HepG2 (cell line): Measurements from ENCODE around the gene RGS11. TPM values are rescaled to one million over a fixed set of nuclear protein-coding genes. Genes with fewer than 3 reads are reported as not detected.
A peak's percentile ranks its signal among the peaks of the same experiment; 100 is the strongest.

Experiments
- ATAC-seq: fragments of 200-7000 bp; cut with Tn5 transposase; 3 replicates; pipeline ENCODE4 v1.9.1; 2020; ENCODE audit warnings: mild to moderate bottlenecking, moderate library complexity
- BruUV-seq: library from RNA; stranded (reverse); fragments of 400-500 nt; replicated peaks from 2 replicates; lab custom pipeline; 2021; lab: Mats Ljungman, UMichigan
- CTCF ChIA-PET: fragments of 300-600 bp; formaldehyde crosslinking; extraction: SDS; loops from one replicate; lab custom pipeline; 2021; ENCODE audit warnings: low total read pairs, inconsistent platforms, low intra/inter-chr PET ratio; lab: Yijun Ruan, JAX
- POLR2A ChIA-PET: fragments of 350-600 bp; sonication (Branson Sonifier 250); formaldehyde crosslinking; loops from one replicate; lab custom pipeline; 2020; ENCODE audit warnings: antibody characterized with exemption, inconsistent platforms; lab: Yijun Ruan, JAX
- DNase-seq: peaks from one replicate; pipeline ENCODE4 v3.0.0-alpha.2; 2015; ENCODE audit warnings: low spot score
- FAIRE-seq: peaks from 3 replicates; lab custom pipeline; 2011; peaks lifted over from hg19 to GRCh38; lab: Jason Lieb, UNC
- H2AFZ ChIP-seq: one replicate; pipeline ENCODE4 v1.6.1; 2011; ENCODE audit warnings: low read length, inconsistent platforms
- H3K27ac ChIP-seq: fragments of 300-600 bp; 3 replicates; pipeline ENCODE4 v1.8.0; 2011; ENCODE audit warnings: mixed run types, mild to moderate bottlenecking, mixed read lengths, low read length, inconsistent platforms; ENCODE audit not compliant: insufficient read depth; ENCODE audit errors: extremely low read length
- H3K27me3 ChIP-seq, 2 experiments: fragments of 200-600 bp in 1 of 2; 2 replicates in 1 of 2; 3 replicates in 1 of 2; pipeline versions ENCODE4 v1.6.0 to v1.8.0; 2011; ENCODE audit warnings: low read length in 2 of 2, mild to moderate bottlenecking in 2 of 2, moderate library complexity in 2 of 2, inconsistent platforms in 1 of 2; ENCODE audit not compliant: insufficient read depth in 2 of 2, control insufficient read depth in 1 of 2
- H3K36me3 ChIP-seq, 2 experiments: fragments of 200-600 bp in 1 of 2; replicated peaks in 1 of 2; 2 replicates in 1 of 2; 3 replicates in 1 of 2; pipeline versions ENCODE4 v1.5.1 to v1.8.0; 2011; ENCODE audit warnings: low read length in 2 of 2, inconsistent platforms in 1 of 2; ENCODE audit not compliant: insufficient read depth in 2 of 2, control insufficient read depth in 1 of 2
- H3K4me1 ChIP-seq: 2 replicates; pipeline ENCODE4 v1.5.1; 2012; ENCODE audit warnings: low read length, inconsistent platforms; ENCODE audit not compliant: insufficient read depth
- H3K4me2 ChIP-seq: 2 replicates; pipeline ENCODE4 v1.6.0; 2011; ENCODE audit warnings: low read depth, low read length, inconsistent platforms
- H3K4me3 ChIP-seq, 3 experiments: fragments of 200-600 bp in 1 of 3; sonication (generic), shearing (Covaris generic) in 1 of 3; replicated peaks in 1 of 3; 2 replicates each; pipeline ENCODE4 v1.5.1; 2011 to 2016; ENCODE audit warnings: low read length in 3 of 3, inconsistent platforms in 2 of 3, low read depth in 2 of 3, mild to moderate bottlenecking in 2 of 3, control low read depth in 1 of 3, mixed read lengths in 1 of 3; ENCODE audit not compliant: insufficient read depth in 1 of 3
- H3K79me2 ChIP-seq: one replicate; pipeline ENCODE4 v1.6.1; 2011; ENCODE audit warnings: low read length, inconsistent platforms; ENCODE audit not compliant: insufficient read depth
- H3K9ac ChIP-seq: 2 replicates; pipeline ENCODE4 v1.6.0; 2011; ENCODE audit warnings: mild to moderate bottlenecking, low read depth, low read length, inconsistent platforms; ENCODE audit not compliant: insufficient read depth
- H3K9me3 ChIP-seq: 2 replicates; pipeline ENCODE4 v1.5.1; 2012; ENCODE audit warnings: mild to moderate bottlenecking, low read length
- H4K20me1 ChIP-seq: 2 replicates; pipeline ENCODE4 v1.6.0; 2011; ENCODE audit warnings: inconsistent platforms, mild to moderate bottlenecking, low read length, moderate library complexity; ENCODE audit not compliant: insufficient read depth
- GATA4 ChIP-seq: sonication (generic); IDR thresholded peaks from 2 replicates; pipeline ENCODE4 v1.6.1; 2016; ENCODE audit warnings: antibody characterized with exemption, low read depth, borderline replicate concordance
- HDAC1 ChIP-seq: sonication (generic); formaldehyde crosslinking; IDR thresholded peaks from 2 replicates; pipeline ENCODE4 v1.5.1; 2020; ENCODE audit warnings: mild to moderate bottlenecking, missing genetic modification reagents
- IKZF1 ChIP-seq: fragments of 450-650 bp; IDR thresholded peaks from 2 replicates; pipeline ENCODE4 v1.7.1; 2016
- JUNB ChIP-seq: sonication (generic); formaldehyde crosslinking; IDR thresholded peaks from 2 replicates; pipeline ENCODE4 v1.8.0; 2022; ENCODE audit warnings: missing genetic modification reagents, mild to moderate bottlenecking, borderline replicate concordance
- TAF1 ChIP-seq: sonication (generic); formaldehyde crosslinking; IDR thresholded peaks from 2 replicates; pipeline ENCODE4 v1.4.0; 2020; ENCODE audit warnings: missing genetic modification reagents
- ZNF180 ChIP-seq: sonication (generic); formaldehyde crosslinking; IDR thresholded peaks from 2 replicates; pipeline ENCODE4 v1.4.0; 2020; ENCODE audit warnings: low read depth, missing genetic modification reagents, borderline replicate concordance
- ZNF260 ChIP-seq: sonication (generic); formaldehyde crosslinking; IDR thresholded peaks from 2 replicates; pipeline ENCODE4 v1.4.0; 2020; ENCODE audit warnings: missing genetic modification reagents, low read depth, mild to moderate bottlenecking, borderline replicate concordance
- WGBS: methylation state at CpG from one replicate; pipeline ENCODE4 v1.1.6; 2017; ENCODE audit warnings: low lambda C conversion rate; 5-methylcytosine and 5-hydroxymethylcytosine counted together
- in situ Hi-C: cut with HindIII; loops from 2 replicates; pipeline ENCODE4 v1.10.0; 2017; ENCODE audit warnings: low pct_unique_long_range_greater_than_20kb; ENCODE audit not compliant: extremely low pct_ligation_motif_present
- intact Hi-C: fragments of 100-400 bp; cut with micrococcal nuclease; formaldehyde crosslinking; loops from one replicate; pipeline ENCODE4 v1.10.0; 2022; ENCODE audit not compliant: unreplicated experiment
- polyA plus RNA-seq, 8 experiments: library from polyadenylated mRNA; depleted of rRNA in 3 of 8; stranded (reverse) in 7 of 8; unstranded in 1 of 8; fragments of >200 nt; fragmentation: Illumina TruSeq in 4 of 8; extraction: Trizol in 4 of 8; gene quantifications; 2 replicates each; pipeline versions ENCODE4 v1.2.1 to v1.2.3, GENCODE V29; 2011 to 2016; ENCODE audit warnings: low read depth in 4 of 8, missing spikeins in 1 of 8, mixed read lengths in 1 of 8; ENCODE audit not compliant: insufficient read depth in 1 of 8
- total RNA-seq, 5 experiments: library from RNA; depleted of rRNA; stranded (reverse); fragments of >200 nt; fragmentation: Illumina TruSeq; extraction: Trizol; gene quantifications; 2 replicates each; pipeline ENCODE4 v1.2.3, GENCODE V29; 2016; ENCODE audit warnings: low read depth in 1 of 5
- TF ChIP-seq, protein P1 (sequence below): sonication (generic); formaldehyde crosslinking; IDR thresholded peaks from 2 replicates; pipeline ENCODE4 v1.4.0; 2020; ENCODE audit warnings: missing genetic modification reagents
- TF ChIP-seq, protein P2 (sequence below): sonication (generic); formaldehyde crosslinking; IDR thresholded peaks from 2 replicates; pipeline ENCODE4 v1.5.1; 2020; ENCODE audit warnings: mild to moderate bottlenecking, missing genetic modification reagents, moderate library complexity
- TF ChIP-seq, protein P3 (sequence below): sonication (generic); formaldehyde crosslinking; IDR thresholded peaks from 2 replicates; pipeline ENCODE4 v1.8.1; 2023; ENCODE audit warnings: missing genetic modification reagents, mild to moderate bottlenecking, borderline replicate concordance

RGS11 gene
- total and polyA plus RNA-seq, 2 of the 13 experiments (the other 11 are each of a cell fraction or from before 2014, with no cell fraction given), result 0.11 TPM; not detected in 1

DNA sequence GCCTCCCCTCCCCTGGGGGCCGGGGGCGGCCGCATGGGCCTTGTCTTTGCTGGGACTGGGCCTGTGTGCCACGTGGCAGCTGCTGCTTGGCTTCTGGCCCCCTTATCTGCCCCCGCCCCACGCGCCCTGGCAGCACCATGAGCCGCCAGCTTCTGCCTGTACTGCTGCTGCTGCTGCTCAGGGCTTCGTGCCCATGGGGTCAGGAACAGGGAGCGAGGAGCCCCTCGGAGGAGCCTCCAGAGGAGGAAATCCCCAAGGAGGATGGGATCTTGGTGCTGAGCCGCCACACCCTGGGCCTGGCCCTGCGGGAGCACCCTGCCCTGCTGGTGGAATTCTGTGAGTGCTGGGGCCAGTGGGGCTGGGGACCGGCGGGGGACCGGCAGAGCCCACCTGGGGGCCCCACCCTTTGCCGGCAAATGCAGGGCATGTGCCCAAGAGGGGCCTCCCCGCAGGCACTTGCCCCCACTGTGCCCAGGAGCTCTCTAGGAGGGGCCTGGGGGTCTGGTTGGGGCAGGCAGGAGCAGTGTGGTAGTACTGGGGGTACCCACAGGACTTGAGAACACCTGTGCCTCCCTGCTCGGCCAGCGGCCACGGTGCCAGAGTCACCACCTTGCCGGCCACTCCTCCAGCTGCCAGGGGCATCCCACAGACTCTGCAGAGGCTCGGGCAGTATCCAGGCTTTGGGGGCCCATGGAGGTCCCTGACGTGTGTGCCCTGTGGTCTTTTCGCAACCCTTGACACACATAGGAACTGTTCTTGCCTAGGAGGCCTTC is 7.5 kb upstream of the RGS11 start, which contains the start of gene PDIA2:
Gene PDIA2 (plus strand): TSS at position 132 of the 773 bp plus-strand sequence. CDS start 6 bp downstream, at position 138.
- Histone ChIP-seq H4K20me1 (no peaks in the 10 kb centered on the region), H3K9ac (no peak within 1 kb of the TSS), H3K27ac (no peak within 1 kb of the TSS), H3K27me3 (peaks cover 7 to 41% of the 10 kb centered on the region in 2 experiments; a peak in 4 of 5 replicates), H3K79me2 (no peaks in the 10 kb centered on the region), H3K4me3 (no peak within 1 kb of the TSS; a peak in 1 of 6 replicates), H3K4me1 (peaks cover 6% of the 10 kb centered on the region; the same call in 1 of the 2 replicates), H3K9me3 (no peaks in the 10 kb centered on the region), H3K4me2 (no peak within 1 kb of the TSS), H3K36me3 (peaks cover 4 to 19% of the 10 kb centered on the region in 2 experiments; a peak in 3 of 5 replicates), H2AFZ (no peak within 1 kb of the TSS)
- in situ Hi-C loops (no loop called here), intact Hi-C loops (no loop called here)
- peak; percentile 13 for ATAC-seq
- ChIA-PET POLR2A (no interaction called here), CTCF (no interaction called here)
- FAIRE-seq, result no peak
- 16% methylated on average over 5 of the region's 25 CpGs for WGBS
- BruUV-seq, result no TSS peak
- DNase-seq, result no peak
- TF ChIP-seq, protein P1, sequence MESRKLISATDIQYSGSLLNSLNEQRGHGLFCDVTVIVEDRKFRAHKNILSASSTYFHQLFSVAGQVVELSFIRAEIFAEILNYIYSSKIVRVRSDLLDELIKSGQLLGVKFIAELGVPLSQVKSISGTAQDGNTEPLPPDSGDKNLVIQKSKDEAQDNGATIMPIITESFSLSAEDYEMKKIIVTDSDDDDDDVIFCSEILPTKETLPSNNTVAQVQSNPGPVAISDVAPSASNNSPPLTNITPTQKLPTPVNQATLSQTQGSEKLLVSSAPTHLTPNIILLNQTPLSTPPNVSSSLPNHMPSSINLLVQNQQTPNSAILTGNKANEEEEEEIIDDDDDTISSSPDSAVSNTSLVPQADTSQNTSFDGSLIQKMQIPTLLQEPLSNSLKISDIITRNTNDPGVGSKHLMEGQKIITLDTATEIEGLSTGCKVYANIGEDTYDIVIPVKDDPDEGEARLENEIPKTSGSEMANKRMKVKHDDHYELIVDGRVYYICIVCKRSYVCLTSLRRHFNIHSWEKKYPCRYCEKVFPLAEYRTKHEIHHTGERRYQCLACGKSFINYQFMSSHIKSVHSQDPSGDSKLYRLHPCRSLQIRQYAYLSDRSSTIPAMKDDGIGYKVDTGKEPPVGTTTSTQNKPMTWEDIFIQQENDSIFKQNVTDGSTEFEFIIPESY (CRISPR knock-in tag), result peak; percentile 63; the same call in 1 of the 2 replicates
- TF ChIP-seq TAF1 (CRISPR knock-in tag), result no peak
- TF ChIP-seq JUNB (CRISPR knock-in tag), result no peak
- no peak for TF ChIP-seq ZNF180
- TF ChIP-seq IKZF1, result no peak
- TF ChIP-seq GATA4, result no peak
- TF ChIP-seq HDAC1 (CRISPR knock-in tag), result no peak
- TF ChIP-seq ZNF260 (CRISPR knock-in tag), result no peak
- TF ChIP-seq, protein P2, sequence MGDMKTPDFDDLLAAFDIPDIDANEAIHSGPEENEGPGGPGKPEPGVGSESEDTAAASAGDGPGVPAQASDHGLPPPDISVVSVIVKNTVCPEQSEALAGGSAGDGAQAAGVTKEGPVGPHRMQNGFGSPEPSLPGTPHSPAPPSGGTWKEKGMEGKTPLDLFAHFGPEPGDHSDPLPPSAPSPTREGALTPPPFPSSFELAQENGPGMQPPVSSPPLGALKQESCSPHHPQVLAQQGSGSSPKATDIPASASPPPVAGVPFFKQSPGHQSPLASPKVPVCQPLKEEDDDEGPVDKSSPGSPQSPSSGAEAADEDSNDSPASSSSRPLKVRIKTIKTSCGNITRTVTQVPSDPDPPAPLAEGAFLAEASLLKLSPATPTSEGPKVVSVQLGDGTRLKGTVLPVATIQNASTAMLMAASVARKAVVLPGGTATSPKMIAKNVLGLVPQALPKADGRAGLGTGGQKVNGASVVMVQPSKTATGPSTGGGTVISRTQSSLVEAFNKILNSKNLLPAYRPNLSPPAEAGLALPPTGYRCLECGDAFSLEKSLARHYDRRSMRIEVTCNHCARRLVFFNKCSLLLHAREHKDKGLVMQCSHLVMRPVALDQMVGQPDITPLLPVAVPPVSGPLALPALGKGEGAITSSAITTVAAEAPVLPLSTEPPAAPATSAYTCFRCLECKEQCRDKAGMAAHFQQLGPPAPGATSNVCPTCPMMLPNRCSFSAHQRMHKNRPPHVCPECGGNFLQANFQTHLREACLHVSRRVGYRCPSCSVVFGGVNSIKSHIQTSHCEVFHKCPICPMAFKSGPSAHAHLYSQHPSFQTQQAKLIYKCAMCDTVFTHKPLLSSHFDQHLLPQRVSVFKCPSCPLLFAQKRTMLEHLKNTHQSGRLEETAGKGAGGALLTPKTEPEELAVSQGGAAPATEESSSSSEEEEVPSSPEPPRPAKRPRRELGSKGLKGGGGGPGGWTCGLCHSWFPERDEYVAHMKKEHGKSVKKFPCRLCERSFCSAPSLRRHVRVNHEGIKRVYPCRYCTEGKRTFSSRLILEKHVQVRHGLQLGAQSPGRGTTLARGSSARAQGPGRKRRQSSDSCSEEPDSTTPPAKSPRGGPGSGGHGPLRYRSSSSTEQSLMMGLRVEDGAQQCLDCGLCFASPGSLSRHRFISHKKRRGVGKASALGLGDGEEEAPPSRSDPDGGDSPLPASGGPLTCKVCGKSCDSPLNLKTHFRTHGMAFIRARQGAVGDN (CRISPR knock-in tag), result peak; percentile 27; the same call in 1 of the 2 replicates
- TF ChIP-seq, protein P3, sequence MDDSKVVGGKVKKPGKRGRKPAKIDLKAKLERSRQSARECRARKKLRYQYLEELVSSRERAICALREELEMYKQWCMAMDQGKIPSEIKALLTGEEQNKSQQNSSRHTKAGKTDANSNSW (CRISPR knock-in tag), result no peak
